SK-N-DZ (cell line): ENCODE measurements around the gene PRPH. TPM values are rescaled to one million over a fixed set of nuclear protein-coding genes. Genes with fewer than 3 reads are reported as not detected.
"Not testable (repeated sequence)": the region's sequence is repeated elsewhere in the genome, so short reads cannot be mapped to it uniquely, and the experiment has no call there.

Source experiments
- DNase-seq: peaks from one replicate; pipeline ENCODE4 v3.0.0-alpha.2; 2015; ENCODE audit warnings: low spot score
- polyA plus RNA-seq, 2 experiments: library from polyadenylated mRNA; depleted of rRNA; stranded (reverse); fragments of >200 nt; gene quantifications; 2 replicates each; pipeline ENCODE4 v1.2.3, GENCODE V29; 2014

The PRPH gene
- polyA plus RNA-seq (2014; cell fraction: cytosol; rRNA removed): 220 and 279 TPM in 2 replicates
- polyA plus RNA-seq (2014; cell fraction: nucleus; rRNA removed): 428 and 449 TPM in 2 replicates

GRCh38 chr12:49295082-49295936 is at the start of gene PRPH:
Gene PRPH, plus strand, starts transcription at chr12:49295147. Its CDS starts 54 bp downstream, at chr12:49295201.
- DNase-seq: no peak

DNA sequence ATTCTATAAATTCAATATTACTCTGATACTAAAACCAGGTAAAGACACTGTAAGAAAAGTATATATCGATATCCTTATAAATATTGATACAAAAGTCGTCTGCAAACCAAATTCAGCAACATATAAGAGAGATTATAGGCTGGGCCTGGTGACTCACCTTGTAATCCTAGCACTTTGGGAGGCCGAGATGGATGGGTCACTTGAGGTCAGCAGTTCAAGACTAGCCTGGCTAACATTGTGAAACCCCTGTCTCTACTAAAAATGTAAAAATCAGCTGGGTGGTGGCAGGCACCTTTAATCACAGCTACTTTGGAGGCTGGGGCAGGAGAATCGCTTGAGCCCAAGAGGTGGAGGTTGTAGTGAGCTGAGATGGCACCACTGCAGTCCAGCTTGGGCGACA is 43.6 kb upstream of the PRPH start:
- DNase-seq: no peak

- DNase-seq: no peak
Observed at GRCh38 chr12:49253033-49253623, 41.8 kb upstream of the PRPH start.

- not testable (repeated sequence) for DNase-seq
Observed at GRCh38 chr12:49255456-49255855, 39.5 kb upstream of the PRPH start.

DNA sequence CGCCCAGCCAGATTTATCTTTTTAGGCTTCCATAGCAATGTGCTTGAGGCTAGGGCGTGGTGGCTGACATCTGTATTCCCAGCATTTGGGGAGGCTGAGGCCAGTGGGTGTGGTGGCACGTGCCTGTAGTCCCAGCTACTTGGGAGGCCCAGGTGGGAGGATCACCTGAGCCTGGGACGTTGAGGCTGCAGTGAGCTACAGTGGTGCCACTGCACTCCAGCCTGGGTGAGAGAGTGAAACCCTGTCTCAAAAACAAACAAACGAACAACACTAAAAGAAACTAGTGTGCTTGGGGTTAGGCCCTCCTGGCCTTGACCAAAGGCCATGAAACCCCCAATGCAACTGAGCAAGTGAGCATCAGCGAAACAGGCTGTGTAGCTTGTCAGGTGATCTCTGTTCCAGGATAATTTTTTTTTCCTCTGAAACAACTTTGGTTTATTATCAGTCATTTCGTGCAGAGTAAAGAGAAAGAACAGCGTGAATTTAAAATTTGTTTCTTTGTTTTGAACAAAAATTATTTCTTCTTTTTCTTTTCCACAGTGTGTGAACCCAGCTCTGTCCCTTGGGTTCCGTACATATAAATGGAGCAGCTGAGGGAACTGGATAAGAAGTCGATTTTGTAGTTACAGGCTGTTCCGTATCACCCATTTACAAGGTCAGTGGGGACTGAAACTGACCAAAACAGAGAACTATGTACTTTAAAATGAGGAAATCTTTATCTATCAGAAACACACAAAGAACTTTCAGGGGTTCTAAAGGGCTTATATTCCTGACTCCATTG is 38.9 kb upstream of the PRPH start:
- no peak for DNase-seq

DNA sequence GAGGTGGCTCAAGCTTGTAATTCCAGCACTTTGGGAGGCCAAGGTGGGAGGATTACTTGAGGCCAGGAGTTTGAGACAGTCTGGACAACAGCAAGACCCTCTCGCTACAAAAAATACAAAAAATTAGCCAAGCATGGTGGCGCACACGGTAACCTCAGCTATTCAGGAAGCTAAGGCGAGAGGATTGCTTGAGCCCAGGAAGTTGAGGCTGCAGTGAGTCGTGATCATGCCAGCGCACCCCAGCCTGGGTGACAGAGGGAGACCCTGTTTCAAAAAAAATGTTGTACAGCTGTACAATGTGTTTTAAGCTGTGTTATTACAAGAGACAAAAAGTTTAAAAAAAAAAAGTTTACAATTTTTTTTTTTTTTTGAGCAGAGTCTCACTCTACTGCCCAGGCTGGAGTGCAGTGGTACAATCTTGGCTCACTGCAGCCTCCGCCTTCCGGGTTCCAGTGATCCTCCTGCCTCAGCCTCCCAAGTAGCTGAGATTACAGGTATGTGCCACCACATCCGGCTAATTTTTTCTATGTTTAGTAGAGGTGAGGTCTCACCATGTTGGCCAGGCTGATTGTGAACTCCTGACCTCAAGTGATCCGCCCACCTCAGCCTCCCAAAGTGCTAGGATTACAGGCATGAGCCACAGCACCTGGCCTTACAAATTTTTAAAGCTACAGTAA is 37.3 kb upstream of the PRPH start:
- not testable (repeated sequence) for DNase-seq

DNA sequence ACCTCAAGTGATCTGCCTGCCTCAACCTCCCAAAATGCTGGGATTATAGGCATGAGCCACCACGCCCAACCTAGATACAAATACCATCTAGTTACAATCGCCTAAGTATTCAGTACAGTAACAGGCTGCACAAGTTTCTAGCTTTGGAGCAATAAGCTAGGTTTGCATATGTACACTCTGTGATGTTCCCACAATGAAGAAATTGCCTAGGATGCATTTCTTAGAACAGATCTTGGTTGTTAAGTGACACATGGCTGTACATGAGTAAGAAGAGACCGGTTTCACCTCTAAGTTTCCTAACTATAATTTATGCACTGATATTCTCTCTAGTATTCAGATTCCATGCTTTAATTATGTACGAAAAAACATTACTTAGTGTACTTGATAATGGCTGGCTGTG is 35.5 kb upstream of the PRPH start:
- DNase-seq: no peak

DNA sequence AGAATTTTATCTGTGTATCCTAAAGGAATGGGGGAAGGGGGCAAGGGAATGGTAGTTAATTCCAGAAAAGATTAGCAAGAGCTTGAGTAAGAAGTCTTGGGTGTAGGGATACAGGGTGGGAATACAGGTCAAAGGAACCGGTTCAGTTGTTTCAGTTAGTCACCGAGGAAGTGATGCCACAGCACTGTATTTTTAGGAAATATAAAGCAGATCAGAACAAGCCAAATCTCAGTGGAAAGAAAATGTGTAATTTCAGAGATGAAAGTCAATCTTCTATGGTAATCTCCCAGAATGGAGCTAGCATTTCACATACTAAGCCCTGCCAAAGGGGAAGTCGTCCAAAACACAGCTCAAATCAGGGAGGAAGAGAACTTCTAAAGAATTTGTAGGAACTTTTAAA is 34.8 kb upstream of the PRPH start:
- DNase-seq: no peak

GRCh38 chr12:49260571-49261363 is 34.2 kb upstream of the PRPH start:
- no peak for DNase-seq

GRCh38 chr12:49261721-49262120 is 33.2 kb upstream of the PRPH start:
- no peak for DNase-seq

DNA sequence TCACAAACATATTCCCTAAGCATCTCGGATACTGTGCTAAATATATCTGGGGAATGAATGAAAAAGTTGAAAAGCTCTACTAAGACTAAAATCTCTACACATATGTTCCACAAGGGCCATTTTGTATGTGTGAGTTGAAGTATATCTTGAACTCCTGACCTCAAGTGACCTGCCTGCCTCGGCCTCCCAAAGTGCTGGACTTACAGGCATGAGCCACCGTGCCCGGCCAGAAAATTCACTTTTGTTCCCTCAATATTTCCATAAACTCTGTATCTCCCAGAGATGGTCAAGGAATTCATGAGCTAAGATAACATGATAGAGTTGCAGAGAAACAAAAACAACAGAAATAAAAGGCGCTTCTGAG is 31.6 kb upstream of the PRPH start:
- DNase-seq: no peak

GRCh38 chr12:49264466-49264872 is 30.5 kb upstream of the PRPH start:
- no peak for DNase-seq

DNA sequence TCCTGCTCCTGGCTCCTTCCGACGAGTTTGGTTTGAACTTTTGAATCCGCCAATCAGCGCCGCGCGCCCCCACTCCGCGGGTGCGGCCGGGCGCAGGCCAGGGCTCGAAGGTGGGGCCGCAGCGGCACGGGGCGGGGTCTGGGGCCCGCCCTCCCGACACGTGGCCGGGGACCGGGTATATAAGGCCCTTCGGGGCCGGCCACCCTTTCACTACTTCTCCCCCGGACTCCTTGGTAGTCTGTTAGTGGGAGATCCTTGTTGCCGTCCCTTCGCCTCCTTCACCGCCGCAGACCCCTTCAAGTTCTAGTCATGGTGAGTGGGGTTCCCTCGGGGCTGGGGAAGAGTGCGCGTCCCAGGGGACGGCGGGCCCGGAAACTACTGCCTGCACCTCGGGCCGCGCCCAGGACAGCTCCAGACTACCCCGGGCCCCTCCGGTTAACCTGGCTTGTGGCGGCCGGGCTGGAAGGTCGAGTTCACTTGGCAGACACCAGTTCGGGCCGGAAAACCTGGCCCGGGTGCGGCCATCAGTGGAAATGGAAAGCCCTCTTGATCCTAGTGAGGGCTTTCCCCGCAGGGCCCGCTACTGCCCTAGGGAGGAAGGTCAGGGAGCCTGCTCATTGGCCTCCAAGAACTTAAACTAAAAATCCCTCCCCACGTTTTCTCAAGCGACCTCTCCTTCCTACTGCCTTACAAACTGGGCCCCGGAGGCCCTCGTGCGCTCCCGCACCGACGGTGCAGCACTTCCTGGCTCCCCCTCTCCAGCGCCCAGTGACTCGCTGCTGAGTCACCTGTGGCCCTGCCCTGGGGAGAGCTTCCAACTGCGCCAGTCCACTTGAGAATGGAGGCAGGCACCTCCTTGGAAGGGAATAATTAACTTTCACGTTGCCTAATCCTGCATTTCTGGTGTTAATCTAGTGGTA is 29.8 kb upstream of the PRPH start, which contains the start of gene TUBA1C:
TSS of gene TUBA1C (plus strand) at position 210 of the 920 bp plus-strand sequence. CDS start at position 310, 100 bp downstream.
- no peak for DNase-seq

DNA sequence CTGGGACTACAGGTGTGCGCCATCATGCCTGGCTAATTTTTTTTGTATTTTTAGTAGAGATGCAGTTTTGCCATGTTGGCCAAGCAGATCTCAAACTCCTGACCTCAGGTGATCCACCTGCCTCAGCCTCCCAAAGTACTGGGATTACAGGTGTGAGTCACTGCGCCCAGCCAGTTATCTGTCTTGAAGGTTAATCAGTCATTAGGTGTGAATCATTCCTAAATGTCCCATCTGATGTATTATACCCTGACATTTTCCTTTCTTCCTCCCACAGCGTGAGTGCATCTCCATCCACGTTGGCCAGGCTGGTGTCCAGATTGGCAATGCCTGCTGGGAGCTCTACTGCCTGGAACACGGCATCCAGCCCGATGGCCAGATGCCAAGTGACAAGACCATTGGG is 25.8 kb upstream of the PRPH start:
- not testable (repeated sequence) for DNase-seq

DNA sequence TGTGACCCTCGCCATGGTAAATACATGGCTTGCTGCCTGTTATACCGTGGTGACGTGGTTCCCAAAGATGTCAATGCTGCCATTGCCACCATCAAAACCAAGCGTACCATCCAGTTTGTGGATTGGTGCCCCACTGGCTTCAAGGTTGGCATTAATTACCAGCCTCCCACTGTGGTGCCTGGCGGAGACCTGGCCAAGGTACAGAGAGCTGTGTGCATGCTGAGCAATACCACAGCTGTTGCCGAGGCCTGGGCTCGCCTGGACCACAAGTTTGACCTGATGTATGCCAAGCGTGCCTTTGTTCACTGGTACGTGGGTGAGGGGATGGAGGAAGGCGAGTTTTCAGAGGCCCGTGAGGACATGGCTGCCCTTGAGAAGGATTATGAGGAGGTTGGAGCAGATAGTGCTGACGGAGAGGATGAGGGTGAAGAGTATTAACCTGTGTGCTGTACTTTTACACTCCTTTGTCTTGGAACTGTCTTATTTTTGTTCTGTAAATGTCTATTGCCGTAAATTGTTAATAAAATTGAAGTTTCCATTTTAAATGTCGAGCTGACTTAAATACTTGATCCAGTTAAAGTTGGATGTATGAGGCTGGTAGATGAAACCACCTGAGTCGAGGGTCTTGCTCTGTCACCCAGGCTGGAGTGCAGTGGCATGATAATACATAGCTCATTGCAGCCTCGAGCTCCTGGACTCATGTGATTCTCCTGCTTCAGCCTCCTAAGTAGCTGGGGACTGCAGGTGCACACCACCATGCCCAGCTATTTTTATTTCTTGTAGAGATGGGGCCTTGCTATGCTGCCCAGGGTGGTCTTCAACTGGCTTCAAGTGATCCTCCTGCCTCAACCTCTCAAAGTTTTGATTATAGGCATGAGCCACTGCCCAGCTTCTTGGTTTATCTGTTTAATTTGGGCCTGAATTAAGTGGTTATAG is 21.9 kb upstream of the PRPH start:
- no peak for DNase-seq

DNA sequence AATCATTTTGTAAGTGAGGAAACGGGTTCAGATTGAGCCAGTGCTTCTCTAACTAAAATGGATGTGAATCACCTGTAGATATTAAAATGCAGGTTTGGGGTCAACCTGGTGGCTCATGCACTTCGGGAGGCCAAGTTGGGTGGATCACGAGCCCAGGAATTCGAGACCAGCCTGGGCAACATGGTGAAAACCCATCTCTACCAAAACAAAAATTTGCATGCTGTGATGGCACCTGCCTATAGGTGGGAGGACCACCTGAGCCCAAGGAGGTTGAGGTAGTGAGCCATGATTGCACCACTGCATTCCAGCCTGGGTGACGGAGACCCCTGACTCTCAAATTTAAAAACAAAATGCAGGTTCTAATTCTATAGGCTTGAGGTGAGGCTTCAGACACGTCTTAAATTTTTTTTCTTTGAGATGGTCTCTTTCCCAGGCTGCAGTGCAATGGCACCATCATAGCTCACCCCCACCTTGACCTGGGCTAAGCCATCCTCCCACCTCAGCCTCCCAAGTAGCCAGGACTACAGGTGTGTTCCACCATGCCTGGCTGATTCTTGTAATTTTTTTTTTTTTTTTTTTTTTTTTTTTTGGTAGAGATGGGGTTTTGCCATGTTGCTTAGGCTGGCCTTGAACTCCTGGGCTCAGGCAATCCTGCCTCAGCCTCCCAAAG is 21.1 kb upstream of the PRPH start:
- DNase-seq: no peak

GRCh38 chr12:49274396-49275069 is 20.4 kb upstream of the PRPH start:
- DNase-seq: no peak
